PC-9 (cell line): ENCODE measurements around the gene SKP1.

ENCODE experiments used
- EZH2 ChIP-seq: fragments of 200-600 bp; sonication (generic); IDR thresholded peaks from 2 replicates; pipeline ENCODE4 v1.8.0; 2017; ENCODE audit warnings: antibody characterized with exemption, low read depth
- TF ChIP-seq, protein P1 (sequence below): fragments of 200-600 bp; sonication (generic); conservative IDR thresholded peaks from 2 replicates; pipeline ENCODE4 v1.6.1; 2017; ENCODE audit warnings: mixed run types, antibody characterized with exemption, mild to moderate bottlenecking, moderate library complexity

GRCh38 chr5:134123360-134123759 is 53.4 kb downstream of the SKP1 start:
- TF ChIP-seq, protein P1, sequence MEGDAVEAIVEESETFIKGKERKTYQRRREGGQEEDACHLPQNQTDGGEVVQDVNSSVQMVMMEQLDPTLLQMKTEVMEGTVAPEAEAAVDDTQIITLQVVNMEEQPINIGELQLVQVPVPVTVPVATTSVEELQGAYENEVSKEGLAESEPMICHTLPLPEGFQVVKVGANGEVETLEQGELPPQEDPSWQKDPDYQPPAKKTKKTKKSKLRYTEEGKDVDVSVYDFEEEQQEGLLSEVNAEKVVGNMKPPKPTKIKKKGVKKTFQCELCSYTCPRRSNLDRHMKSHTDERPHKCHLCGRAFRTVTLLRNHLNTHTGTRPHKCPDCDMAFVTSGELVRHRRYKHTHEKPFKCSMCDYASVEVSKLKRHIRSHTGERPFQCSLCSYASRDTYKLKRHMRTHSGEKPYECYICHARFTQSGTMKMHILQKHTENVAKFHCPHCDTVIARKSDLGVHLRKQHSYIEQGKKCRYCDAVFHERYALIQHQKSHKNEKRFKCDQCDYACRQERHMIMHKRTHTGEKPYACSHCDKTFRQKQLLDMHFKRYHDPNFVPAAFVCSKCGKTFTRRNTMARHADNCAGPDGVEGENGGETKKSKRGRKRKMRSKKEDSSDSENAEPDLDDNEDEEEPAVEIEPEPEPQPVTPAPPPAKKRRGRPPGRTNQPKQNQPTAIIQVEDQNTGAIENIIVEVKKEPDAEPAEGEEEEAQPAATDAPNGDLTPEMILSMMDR = no peak
- no peak for TF ChIP-seq EZH2
